ENCODE measurements around the gene GPR61.
A peak's percentile ranks its signal among the peaks of the same experiment; 100 is the strongest.

GRCh38 chr1:109546311-109547109 is 6.8 kb downstream of the GPR61 start:
- peak; percentile 96 for TF ChIP-seq RAD21 (IDR thresholded peaks at IDR 0.05; ENCODE audit: low read length)
- TF ChIP-seq BHLHE40 (IDR thresholded peaks at IDR 0.05; ENCODE audit: low read depth, low read length): no peak
- TF ChIP-seq CTCF (conservative IDR thresholded peaks at IDR 0.05; ENCODE audit: low read depth, low read length): peak; percentile 95
- TF ChIP-seq POLR2A (IDR thresholded peaks at IDR 0.05; ENCODE audit: low read depth, low read length): 0 out of 2 replicates have a peak, but pooled peaks have one; percentile 27
